NT2/D1 (cell line): ENCODE data around the gene ENTREP3.
A peak's percentile ranks its signal among the peaks of the same experiment; 100 is the strongest.
"Not testable (repeated sequence)": the region's sequence is repeated elsewhere in the genome, so short reads cannot be mapped to it uniquely, and the experiment has no call there.

Experiments
- DNase-seq: peaks from one replicate; pipeline ENCODE4 v3.0.0-alpha.2; 2011; ENCODE audit warnings: low read depth, low spot score
- H3K27me3 ChIP-seq: 2 replicates; pipeline ENCODE4 v1.6.0; 2011; ENCODE audit warnings: mild to moderate bottlenecking; ENCODE audit not compliant: insufficient read length, insufficient read depth
- H3K36me3 ChIP-seq: 2 replicates; pipeline ENCODE4 v1.6.1; 2011; ENCODE audit warnings: mild to moderate bottlenecking, low read length, mixed read lengths; ENCODE audit not compliant: insufficient read depth, insufficient read length
- H3K4me1 ChIP-seq: 2 replicates; pipeline ENCODE4 v1.5.1; 2011; ENCODE audit not compliant: insufficient read depth, insufficient read length
- H3K4me3 ChIP-seq: 2 replicates; pipeline ENCODE4 v1.5.1; 2011; ENCODE audit warnings: low read depth; ENCODE audit not compliant: insufficient read length
- H3K9ac ChIP-seq: 2 replicates; pipeline ENCODE4 v1.6.0; 2011; ENCODE audit warnings: low read depth; ENCODE audit not compliant: insufficient read length
- H3K9me3 ChIP-seq: 2 replicates; pipeline ENCODE4 v1.5.1; 2011; ENCODE audit warnings: mild to moderate bottlenecking, low read length; ENCODE audit not compliant: insufficient read depth
- SUZ12 ChIP-seq: IDR thresholded peaks from 2 replicates; pipeline ENCODE4 v1.6.1; 2011; ENCODE audit not compliant: insufficient read length, insufficient read depth; ENCODE audit errors: extremely low read depth
- YY1 ChIP-seq: IDR thresholded peaks from 2 replicates; pipeline ENCODE4 v1.6.1; 2011; ENCODE audit not compliant: insufficient read length, insufficient read depth
- ZNF274 ChIP-seq: IDR thresholded peaks from 2 replicates; pipeline ENCODE4 v1.6.1; 2011; ENCODE audit warnings: mild to moderate bottlenecking, low read depth, low read length

Gene ENTREP3

GRCh38 chr1:155236451-155236850, 18.8 kb downstream of the ENTREP3 start:
- Histone ChIP-seq H3K4me1 (peaks cover 2% of the 10 kb centered on the region), H3K9ac (no peak overlapping the region), H3K36me3 (peaks cover 50% of the 10 kb centered on the region), H3K4me3 (no peak overlapping the region), H3K9me3 (no peaks in the 10 kb centered on the region), H3K27me3 (no peaks in the 10 kb centered on the region)
- no peak for DNase-seq
- TF ChIP-seq ZNF274 (no peak), YY1 (no peak), SUZ12 (no peak)

- DNase-seq, H3K27me3 ChIP-seq, H3K9ac ChIP-seq, H3K9me3 ChIP-seq, H3K4me3 ChIP-seq, H3K4me1 ChIP-seq: not testable (repeated sequence)
- peaks cover 50% of the 10 kb centered on the region for H3K36me3 ChIP-seq
Measured at GRCh38 chr1:155235375-155235774, 19.9 kb downstream of the ENTREP3 start.

GRCh38 chr1:155233502-155233901, 21.8 kb downstream of the ENTREP3 start:
- peaks cover 37% of the 10 kb centered on the region for H3K36me3 ChIP-seq
- not testable (repeated sequence) for H3K9me3 ChIP-seq, H3K9ac ChIP-seq, DNase-seq, H3K27me3 ChIP-seq, H3K4me3 ChIP-seq, H3K4me1 ChIP-seq

GRCh38 chr1:155232001-155232978, 23.0 kb downstream of the ENTREP3 start:
- H3K27me3 ChIP-seq, H3K4me3 ChIP-seq, H3K9ac ChIP-seq, DNase-seq, H3K9me3 ChIP-seq, H3K4me1 ChIP-seq: not testable (repeated sequence)
- peaks cover 28% of the 10 kb centered on the region for H3K36me3 ChIP-seq

- H3K9me3 ChIP-seq, H3K27me3 ChIP-seq, H3K9ac ChIP-seq, H3K4me1 ChIP-seq, H3K4me3 ChIP-seq, DNase-seq: not testable (repeated sequence)
- H3K36me3 ChIP-seq = peaks cover 18% of the 10 kb centered on the region
Measured at GRCh38 chr1:155231302-155231701, 24.0 kb downstream of the ENTREP3 start.

- no peak for DNase-seq
- H3K36me3 ChIP-seq = peaks cover 25% of the 10 kb centered on the region
- peak overlapping the region; percentile 48 for H3K4me3 ChIP-seq
- H3K9me3 ChIP-seq = no peaks in the 10 kb centered on the region
- no peaks in the 10 kb centered on the region for H3K27me3 ChIP-seq
- TF ChIP-seq ZNF274 = no peak
- no peak for TF ChIP-seq YY1
- TF ChIP-seq SUZ12 = no peak
- H3K9ac ChIP-seq = peak overlapping the region; percentile 92
- H3K4me1 ChIP-seq = peaks cover 5% of the 10 kb centered on the region
Measured at GRCh38 chr1:155228096-155228427, 27.2 kb downstream of the ENTREP3 start.

GRCh38 chr1:155227261-155228095, 27.8 kb downstream of the ENTREP3 start:
- peak; percentile 100 for DNase-seq
- peak overlapping the region; percentile 97 for H3K9ac ChIP-seq
- peak; percentile 31 for TF ChIP-seq YY1
- no peak for TF ChIP-seq ZNF274
- peak overlapping the region; percentile 86 for H3K4me3 ChIP-seq
- H3K4me1 ChIP-seq = peaks cover 5% of the 10 kb centered on the region
- no peaks in the 10 kb centered on the region for H3K27me3 ChIP-seq
- no peaks in the 10 kb centered on the region for H3K9me3 ChIP-seq
- peaks cover 23% of the 10 kb centered on the region for H3K36me3 ChIP-seq
